SU-DHL-6 (cell line): ENCODE results near the gene SPATA31E1.

Source experiments
- CTCF ChIP-seq: fragments of 200-600 bp; sonication (generic); IDR thresholded peaks from one replicate; pipeline ENCODE4 v1.5.1; 2017; ENCODE audit warnings: antibody characterized with exemption, mild to moderate bottlenecking, low read length, moderate library complexity; ENCODE audit not compliant: insufficient read depth, poor library complexity, severe bottlenecking
- EZH2phosphoT487 ChIP-seq: fragments of 200-600 bp; sonication (generic), shearing (Covaris generic); conservative IDR thresholded peaks from 2 replicates; pipeline ENCODE4 v1.6.1; 2018; ENCODE audit warnings: mild to moderate bottlenecking, antibody characterized with exemption, low read length, moderate library complexity, mixed read lengths

DNA sequence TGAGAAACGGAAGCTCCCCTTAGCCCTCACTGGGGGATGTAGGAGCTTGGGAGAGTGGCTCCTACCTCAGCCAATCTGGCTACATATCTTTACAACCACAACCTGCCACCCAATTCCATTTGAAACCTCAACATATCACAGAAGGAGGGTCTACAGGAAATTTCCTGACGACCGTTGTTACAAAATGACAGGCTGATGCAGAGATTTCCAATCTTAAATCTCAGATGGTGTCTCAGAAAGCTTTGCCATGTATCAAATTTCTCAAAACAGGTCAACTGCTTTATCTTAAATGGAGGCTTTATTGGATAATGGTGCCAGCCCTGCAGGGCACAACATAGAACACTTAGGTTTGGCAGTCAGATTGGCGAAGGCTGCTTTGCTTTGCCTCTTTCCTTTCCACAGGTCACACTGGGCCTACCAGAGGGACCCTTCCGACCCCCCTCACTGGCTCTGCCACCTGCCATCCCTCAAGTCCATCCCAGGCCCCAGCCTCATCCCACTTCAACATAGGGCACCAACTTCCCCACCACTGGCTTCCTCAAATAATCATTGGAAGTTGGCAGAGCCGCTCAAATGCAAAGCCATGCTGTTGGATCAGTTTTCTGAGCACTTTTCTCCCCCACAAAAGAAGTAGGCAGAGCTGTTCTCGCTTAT is 11.1 kb upstream of the SPATA31E1 start:
- TF ChIP-seq CTCF = no peak
- TF ChIP-seq EZH2phosphoT487 = no peak
